Peyer's patch (tissue), 4 donors: ENCODE measurements around the gene GTF2F1.

Source experiments
- POLR2A ChIP-seq, 2 donors: fragments of 450-650 bp; IDR thresholded peaks; one replicate each; pipeline ENCODE4 v1.5.1; 2017; ENCODE audit warnings: antibody characterized with exemption in 2 of 2, mild to moderate bottlenecking in 2 of 2, moderate library complexity in 2 of 2
- TF ChIP-seq, protein P1 (sequence below), 6 experiments: fragments of 450-650 bp in 4 of 6; fragments of 200-600 bp in 2 of 6; sonication (generic) in 1 of 6; IDR thresholded peaks; one replicate each; pipeline ENCODE4 v1.5.1; 2017 to 2019; ENCODE audit warnings: antibody characterized with exemption in 6 of 6, mild to moderate bottlenecking in 3 of 6, moderate library complexity in 1 of 6

- TF ChIP-seq, protein P1, sequence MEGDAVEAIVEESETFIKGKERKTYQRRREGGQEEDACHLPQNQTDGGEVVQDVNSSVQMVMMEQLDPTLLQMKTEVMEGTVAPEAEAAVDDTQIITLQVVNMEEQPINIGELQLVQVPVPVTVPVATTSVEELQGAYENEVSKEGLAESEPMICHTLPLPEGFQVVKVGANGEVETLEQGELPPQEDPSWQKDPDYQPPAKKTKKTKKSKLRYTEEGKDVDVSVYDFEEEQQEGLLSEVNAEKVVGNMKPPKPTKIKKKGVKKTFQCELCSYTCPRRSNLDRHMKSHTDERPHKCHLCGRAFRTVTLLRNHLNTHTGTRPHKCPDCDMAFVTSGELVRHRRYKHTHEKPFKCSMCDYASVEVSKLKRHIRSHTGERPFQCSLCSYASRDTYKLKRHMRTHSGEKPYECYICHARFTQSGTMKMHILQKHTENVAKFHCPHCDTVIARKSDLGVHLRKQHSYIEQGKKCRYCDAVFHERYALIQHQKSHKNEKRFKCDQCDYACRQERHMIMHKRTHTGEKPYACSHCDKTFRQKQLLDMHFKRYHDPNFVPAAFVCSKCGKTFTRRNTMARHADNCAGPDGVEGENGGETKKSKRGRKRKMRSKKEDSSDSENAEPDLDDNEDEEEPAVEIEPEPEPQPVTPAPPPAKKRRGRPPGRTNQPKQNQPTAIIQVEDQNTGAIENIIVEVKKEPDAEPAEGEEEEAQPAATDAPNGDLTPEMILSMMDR (IDR thresholded peaks at IDR 0.05): no peak
- TF ChIP-seq POLR2A (IDR thresholded peaks at IDR 0.05): no peak
Measured at GRCh38 chr19:6374161-6374709, 18.7 kb downstream of the GTF2F1 start.
